Measurements from ENCODE around the gene CMSS1. TPM values are rescaled to one million over a fixed set of nuclear protein-coding genes. Genes with fewer than 3 reads are reported as not detected.
"Not testable (repeated sequence)": the region's sequence is repeated elsewhere in the genome, so short reads cannot be mapped to it uniquely, and the experiment has no call there.

CMSS1 gene
- total RNA-seq, 1 donor from 2014 or later, result 28.4 TPM

- TF ChIP-seq CTCF (conservative IDR thresholded peaks at IDR 0.05; ENCODE audit: low read depth, low read length), result no peak
- H3K4me3 ChIP-seq (ENCODE audit: low read depth, low read length), result no peak overlapping the region
- DNase-seq (ENCODE audit: low read depth), result no peak
Observed at GRCh38 chr3:100093831-100094230, 276.2 kb downstream of the CMSS1 start.

- not testable (repeated sequence) for DNase-seq (ENCODE audit: low read depth); H3K4me3 ChIP-seq (ENCODE audit: low read depth, low read length)
Observed at GRCh38 chr3:100096286-100096685, 278.6 kb downstream of the CMSS1 start.

GRCh38 chr3:100096866-100097265 lies 279.2 kb downstream of the CMSS1 start:
- no peak for TF ChIP-seq CTCF (conservative IDR thresholded peaks at IDR 0.05; ENCODE audit: low read depth, low read length)
- H3K4me3 ChIP-seq (ENCODE audit: low read depth, low read length), result no peak overlapping the region
- no peak for DNase-seq (ENCODE audit: low read depth)

- no peak for TF ChIP-seq CTCF (conservative IDR thresholded peaks at IDR 0.05; ENCODE audit: low read depth, low read length)
- DNase-seq (ENCODE audit: low read depth), result no peak
- H3K4me3 ChIP-seq (ENCODE audit: low read depth, low read length), result no peak overlapping the region
Observed at GRCh38 chr3:100097919-100098783, 280.5 kb downstream of the CMSS1 start.

- DNase-seq (ENCODE audit: low read depth), result no peak
- TF ChIP-seq CTCF (conservative IDR thresholded peaks at IDR 0.05; ENCODE audit: low read depth, low read length), result no peak
- H3K4me3 ChIP-seq (ENCODE audit: low read depth, low read length), result no peak overlapping the region
Observed at GRCh38 chr3:100098784-100099070, 281.1 kb downstream of the CMSS1 start.

- no peak overlapping the region for H3K4me3 ChIP-seq (ENCODE audit: low read depth, low read length)
- DNase-seq (ENCODE audit: low read depth), result no peak
- TF ChIP-seq CTCF (conservative IDR thresholded peaks at IDR 0.05; ENCODE audit: low read depth, low read length), result no peak
Observed at GRCh38 chr3:100099621-100100020, 282.0 kb downstream of the CMSS1 start.

GRCh38 chr3:100100425-100100824 lies 282.8 kb downstream of the CMSS1 start:
- H3K4me3 ChIP-seq (ENCODE audit: low read depth, low read length), result no peak overlapping the region
- DNase-seq (ENCODE audit: low read depth), result no peak
- no peak for TF ChIP-seq CTCF (conservative IDR thresholded peaks at IDR 0.05; ENCODE audit: low read depth, low read length)

Data from epithelial cell of proximal tubule (primary cell).